Neural cell (in vitro differentiated cells): ENCODE data around the gene ACO2. TPM values are rescaled to one million over a fixed set of nuclear protein-coding genes. Genes with fewer than 3 reads are reported as not detected.

Source experiments
- H2AFZ ChIP-seq: fragments of 200-600, 300-800 bp; sonication (generic), shearing (Covaris generic); 2 replicates; pipeline ENCODE4 v1.6.0; 2014; ENCODE audit warnings: low read depth, mild to moderate bottlenecking, antibody characterized with exemption, low read length, moderate library complexity
- H3F3A ChIP-seq: fragments of 200-600 bp; shearing (Covaris generic); 2 replicates; pipeline ENCODE4 v1.6.1; 2016; ENCODE audit warnings: mild to moderate bottlenecking, moderate library complexity, mixed read lengths, antibody characterized with exemption, low read length; ENCODE audit not compliant: insufficient read depth, poor library complexity, severe bottlenecking
- H3K27ac ChIP-seq: fragments of 200-600, 300-800 bp; sonication (generic), shearing (Covaris generic); 2 replicates; pipeline ENCODE4 v1.5.1; 2014; ENCODE audit warnings: mild to moderate bottlenecking, low read length, moderate library complexity
- H3K27me3 ChIP-seq: fragments of 300-800, 200-600 bp; sonication (generic), shearing (Covaris generic); 2 replicates; pipeline ENCODE4 v1.6.0; 2014; ENCODE audit warnings: mild to moderate bottlenecking, low read depth, low read length, moderate library complexity; ENCODE audit not compliant: insufficient read depth
- H3K36me3 ChIP-seq: fragments of 300-800, 200-600 bp; sonication (generic), shearing (Covaris generic); 2 replicates; pipeline ENCODE4 v1.5.1; 2014; ENCODE audit warnings: mild to moderate bottlenecking, antibody characterized with exemption, low read length, moderate library complexity; ENCODE audit not compliant: insufficient read depth
- H3K4me2 ChIP-seq: fragments of 300-800, 200-600 bp; sonication (generic), shearing (Covaris generic); 2 replicates; pipeline ENCODE4 v1.6.0; 2014; ENCODE audit warnings: mild to moderate bottlenecking, low read length
- H3K4me3 ChIP-seq: fragments of 300-800, 200-600 bp; sonication (generic), shearing (Covaris generic); 2 replicates; pipeline ENCODE4 v1.5.1; 2014; ENCODE audit warnings: mild to moderate bottlenecking, low read length, moderate library complexity
- H3K79me2 ChIP-seq: fragments of 200-600 bp; shearing (Covaris generic); replicated peaks from 2 replicates; pipeline ENCODE4 v1.6.0; 2014; ENCODE audit warnings: mild to moderate bottlenecking, low read length, moderate library complexity; ENCODE audit not compliant: insufficient read depth
- H3K9ac ChIP-seq: fragments of 300-800, 200-600 bp; sonication (generic), shearing (Covaris generic); 2 replicates; pipeline ENCODE4 v1.6.1; 2016; ENCODE audit warnings: mild to moderate bottlenecking, low read length, mixed read lengths
- H3K9me2 ChIP-seq: fragments of 200-600 bp; shearing (Covaris generic); 2 replicates; pipeline ENCODE4 v1.6.1; 2016; ENCODE audit warnings: mild to moderate bottlenecking, low read length, mixed read lengths; ENCODE audit not compliant: insufficient read depth
- H3K9me3 ChIP-seq: fragments of 200-600, 300-800 bp; sonication (generic), shearing (Covaris generic); 2 replicates; pipeline ENCODE4 v1.6.1; 2016; ENCODE audit warnings: mild to moderate bottlenecking, mixed run types, low read length, moderate library complexity, mixed read lengths
- H4K20me1 ChIP-seq: fragments of 200-600 bp; shearing (Covaris generic); 2 replicates; pipeline ENCODE4 v1.6.1; 2016; ENCODE audit warnings: mild to moderate bottlenecking, mixed run types; ENCODE audit not compliant: insufficient read depth
- CTCF ChIP-seq: fragments of 450-650 bp; IDR thresholded peaks from 2 replicates; pipeline ENCODE4 v1.5.1; 2014; ENCODE audit warnings: antibody characterized with exemption, mild to moderate bottlenecking, moderate library complexity; ENCODE audit not compliant: poor library complexity, severe bottlenecking
- EP300 ChIP-seq: fragments of 450-650 bp; conservative IDR thresholded peaks from 2 replicates; pipeline ENCODE4 v1.6.1; 2014; ENCODE audit warnings: antibody characterized with exemption, mild to moderate bottlenecking, moderate library complexity; ENCODE audit not compliant: poor library complexity, severe bottlenecking
- EZH2 ChIP-seq: fragments of 200-600, 300-800 bp; shearing (Covaris generic), sonication (generic); IDR thresholded peaks from 2 replicates; pipeline ENCODE4 v1.6.1; 2014; ENCODE audit warnings: antibody characterized with exemption, low read length, borderline replicate concordance, mild to moderate bottlenecking; ENCODE audit not compliant: insufficient read depth, poor library complexity, severe bottlenecking
- MXI1 ChIP-seq: fragments of 450-650 bp; conservative IDR thresholded peaks from 2 replicates; pipeline ENCODE4 v1.6.1; 2014; ENCODE audit warnings: antibody characterized with exemption, mild to moderate bottlenecking; ENCODE audit not compliant: poor library complexity, severe bottlenecking
- POLR2AphosphoS5 ChIP-seq: IDR thresholded peaks from 2 replicates; pipeline ENCODE4 v1.6.1; 2012
- RAD21 ChIP-seq: fragments of 450-650 bp; conservative IDR thresholded peaks from 2 replicates; pipeline ENCODE4 v1.6.1; 2014; ENCODE audit warnings: antibody characterized with exemption, mild to moderate bottlenecking, moderate library complexity
- SMC3 ChIP-seq: fragments of 450-650 bp; conservative IDR thresholded peaks from 2 replicates; pipeline ENCODE4 v1.6.1; 2014; ENCODE audit warnings: antibody characterized with exemption, mild to moderate bottlenecking, moderate library complexity; ENCODE audit not compliant: poor library complexity
- TAF1 ChIP-seq: IDR thresholded peaks from 2 replicates; pipeline ENCODE4 v1.6.1; 2012; ENCODE audit warnings: low read depth
- polyA plus RNA-seq: library from polyadenylated mRNA; depleted of rRNA; stranded (reverse); fragments of >200 nt; gene quantifications from 2 replicates; pipeline ENCODE4 v1.2.3, GENCODE V29; 2014
- TF ChIP-seq, protein P1 (sequence below): IDR thresholded peaks from 2 replicates; pipeline ENCODE4 v1.6.1; 2012; ENCODE audit warnings: borderline replicate concordance

ACO2 gene
- polyA plus RNA-seq, 1 donor from 2014 or later = 72.3 TPM

- TF ChIP-seq, protein P1, sequence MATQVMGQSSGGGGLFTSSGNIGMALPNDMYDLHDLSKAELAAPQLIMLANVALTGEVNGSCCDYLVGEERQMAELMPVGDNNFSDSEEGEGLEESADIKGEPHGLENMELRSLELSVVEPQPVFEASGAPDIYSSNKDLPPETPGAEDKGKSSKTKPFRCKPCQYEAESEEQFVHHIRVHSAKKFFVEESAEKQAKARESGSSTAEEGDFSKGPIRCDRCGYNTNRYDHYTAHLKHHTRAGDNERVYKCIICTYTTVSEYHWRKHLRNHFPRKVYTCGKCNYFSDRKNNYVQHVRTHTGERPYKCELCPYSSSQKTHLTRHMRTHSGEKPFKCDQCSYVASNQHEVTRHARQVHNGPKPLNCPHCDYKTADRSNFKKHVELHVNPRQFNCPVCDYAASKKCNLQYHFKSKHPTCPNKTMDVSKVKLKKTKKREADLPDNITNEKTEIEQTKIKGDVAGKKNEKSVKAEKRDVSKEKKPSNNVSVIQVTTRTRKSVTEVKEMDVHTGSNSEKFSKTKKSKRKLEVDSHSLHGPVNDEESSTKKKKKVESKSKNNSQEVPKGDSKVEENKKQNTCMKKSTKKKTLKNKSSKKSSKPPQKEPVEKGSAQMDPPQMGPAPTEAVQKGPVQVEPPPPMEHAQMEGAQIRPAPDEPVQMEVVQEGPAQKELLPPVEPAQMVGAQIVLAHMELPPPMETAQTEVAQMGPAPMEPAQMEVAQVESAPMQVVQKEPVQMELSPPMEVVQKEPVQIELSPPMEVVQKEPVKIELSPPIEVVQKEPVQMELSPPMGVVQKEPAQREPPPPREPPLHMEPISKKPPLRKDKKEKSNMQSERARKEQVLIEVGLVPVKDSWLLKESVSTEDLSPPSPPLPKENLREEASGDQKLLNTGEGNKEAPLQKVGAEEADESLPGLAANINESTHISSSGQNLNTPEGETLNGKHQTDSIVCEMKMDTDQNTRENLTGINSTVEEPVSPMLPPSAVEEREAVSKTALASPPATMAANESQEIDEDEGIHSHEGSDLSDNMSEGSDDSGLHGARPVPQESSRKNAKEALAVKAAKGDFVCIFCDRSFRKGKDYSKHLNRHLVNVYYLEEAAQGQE = no peak
- TF ChIP-seq EP300 (no peak), POLR2AphosphoS5 (no peak)
Measured at GRCh38 chr22:41538583-41538982, 69.7 kb downstream of the ACO2 start (continued).

DNA sequence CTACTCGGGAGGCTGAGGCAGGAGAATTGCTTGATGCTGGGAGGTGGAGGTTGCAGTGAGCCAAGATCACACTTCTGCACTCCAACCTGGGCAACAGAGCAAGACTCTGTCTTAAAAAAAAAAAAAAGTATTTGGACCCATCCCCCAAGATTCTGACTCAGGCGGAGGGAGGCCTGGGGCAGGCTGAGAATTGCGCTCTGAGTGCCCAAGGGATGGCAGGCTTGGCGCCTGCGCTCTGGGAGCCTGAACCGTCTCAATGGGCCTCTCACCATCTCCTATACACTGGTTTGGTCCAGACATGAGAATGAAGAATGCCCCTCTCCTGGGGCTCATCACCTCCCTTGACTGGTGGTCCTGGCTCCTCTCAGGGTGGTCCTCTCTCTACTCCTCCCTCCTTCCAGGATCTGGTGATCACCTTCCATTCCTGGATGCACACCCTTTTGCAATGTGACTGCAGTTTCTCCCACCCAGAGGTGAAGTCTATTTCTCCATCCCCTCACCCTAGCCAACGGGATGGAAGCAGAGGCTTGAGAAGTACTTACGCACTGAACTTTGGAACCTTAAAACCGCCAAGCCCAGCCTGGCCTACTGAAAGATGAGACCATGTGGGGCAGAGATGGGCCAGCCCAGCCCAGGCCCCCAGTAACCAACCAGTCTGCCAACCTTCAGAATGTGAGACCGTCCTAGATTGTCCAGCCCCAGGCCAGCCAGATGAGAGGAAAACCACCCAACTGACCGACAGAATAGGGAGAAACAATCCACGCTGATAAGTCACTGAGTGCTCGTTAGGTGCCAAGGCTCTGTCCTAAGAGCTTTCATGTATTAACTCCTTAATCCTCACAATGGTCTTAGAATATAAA, 70.5 kb downstream of the ACO2 start:
- H3K4me3 ChIP-seq = no peak overlapping the region
- no peaks in the 10 kb centered on the region for H3F3A ChIP-seq
- no peak overlapping the region for H2AFZ ChIP-seq
- H4K20me1 ChIP-seq = no peaks in the 10 kb centered on the region
- H3K27ac ChIP-seq = no peak overlapping the region
- no peak overlapping the region for H3K4me2 ChIP-seq
- no peaks in the 10 kb centered on the region for H3K9me3 ChIP-seq
- H3K9me2 ChIP-seq = no peaks in the 10 kb centered on the region
- TF ChIP-seq SMC3 (no peak), CTCF (no peak), TAF1 (no peak), EZH2 (no peak), RAD21 (no peak), EP300 (no peak), MXI1 (no peak), POLR2AphosphoS5 (no peak)
- TF ChIP-seq, protein P1 = no peak
- no peak overlapping the region for H3K9ac ChIP-seq
- no peaks in the 10 kb centered on the region for H3K36me3 ChIP-seq
- peaks cover 25% of the 10 kb centered on the region for H3K79me2 ChIP-seq
- no peaks in the 10 kb centered on the region for H3K27me3 ChIP-seq
